HepG2 (cell line): ENCODE data around the gene APBB2. TPM values are rescaled to one million over a fixed set of nuclear protein-coding genes. Genes with fewer than 3 reads are reported as not detected.

ENCODE experiments used
- ATAC-seq: fragments of 200-7000 bp; cut with Tn5 transposase; 3 replicates; pipeline ENCODE4 v1.9.1; 2020; ENCODE audit warnings: mild to moderate bottlenecking, moderate library complexity
- BruUV-seq: library from RNA; stranded (reverse); fragments of 400-500 nt; replicated peaks from 2 replicates; lab custom pipeline; 2021; lab: Mats Ljungman, UMichigan
- CTCF ChIA-PET: fragments of 300-600 bp; formaldehyde crosslinking; extraction: SDS; loops from one replicate; lab custom pipeline; 2021; ENCODE audit warnings: low total read pairs, inconsistent platforms, low intra/inter-chr PET ratio; lab: Yijun Ruan, JAX
- POLR2A ChIA-PET: fragments of 350-600 bp; sonication (Branson Sonifier 250); formaldehyde crosslinking; loops from one replicate; lab custom pipeline; 2020; ENCODE audit warnings: antibody characterized with exemption, inconsistent platforms; lab: Yijun Ruan, JAX
- DNase-seq: peaks from one replicate; pipeline ENCODE4 v3.0.0-alpha.2; 2015; ENCODE audit warnings: low spot score
- FAIRE-seq: peaks from 3 replicates; lab custom pipeline; 2011; peaks lifted over from hg19 to GRCh38; lab: Jason Lieb, UNC
- H2AFZ ChIP-seq: one replicate; pipeline ENCODE4 v1.6.1; 2011; ENCODE audit warnings: low read length, inconsistent platforms
- H3K27ac ChIP-seq: fragments of 300-600 bp; 3 replicates; pipeline ENCODE4 v1.8.0; 2011; ENCODE audit warnings: mixed run types, mild to moderate bottlenecking, mixed read lengths, low read length, inconsistent platforms; ENCODE audit not compliant: insufficient read depth; ENCODE audit errors: extremely low read length
- H3K27me3 ChIP-seq, 2 experiments: fragments of 200-600 bp in 1 of 2; 2 replicates in 1 of 2; 3 replicates in 1 of 2; pipeline versions ENCODE4 v1.6.0 to v1.8.0; 2011; ENCODE audit warnings: low read length in 2 of 2, mild to moderate bottlenecking in 2 of 2, moderate library complexity in 2 of 2, inconsistent platforms in 1 of 2; ENCODE audit not compliant: insufficient read depth in 2 of 2, control insufficient read depth in 1 of 2
- H3K36me3 ChIP-seq, 2 experiments: fragments of 200-600 bp in 1 of 2; replicated peaks in 1 of 2; 2 replicates in 1 of 2; 3 replicates in 1 of 2; pipeline versions ENCODE4 v1.5.1 to v1.8.0; 2011; ENCODE audit warnings: low read length in 2 of 2, inconsistent platforms in 1 of 2; ENCODE audit not compliant: insufficient read depth in 2 of 2, control insufficient read depth in 1 of 2
- H3K4me1 ChIP-seq: 2 replicates; pipeline ENCODE4 v1.5.1; 2012; ENCODE audit warnings: low read length, inconsistent platforms; ENCODE audit not compliant: insufficient read depth
- H3K4me2 ChIP-seq: 2 replicates; pipeline ENCODE4 v1.6.0; 2011; ENCODE audit warnings: low read depth, low read length, inconsistent platforms
- H3K4me3 ChIP-seq, 3 experiments: fragments of 200-600 bp in 1 of 3; sonication (generic), shearing (Covaris generic) in 1 of 3; replicated peaks in 1 of 3; 2 replicates each; pipeline ENCODE4 v1.5.1; 2011 to 2016; ENCODE audit warnings: low read length in 3 of 3, inconsistent platforms in 2 of 3, low read depth in 2 of 3, mild to moderate bottlenecking in 2 of 3, control low read depth in 1 of 3, mixed read lengths in 1 of 3; ENCODE audit not compliant: insufficient read depth in 1 of 3
- H3K79me2 ChIP-seq: one replicate; pipeline ENCODE4 v1.6.1; 2011; ENCODE audit warnings: low read length, inconsistent platforms; ENCODE audit not compliant: insufficient read depth
- H3K9ac ChIP-seq: 2 replicates; pipeline ENCODE4 v1.6.0; 2011; ENCODE audit warnings: mild to moderate bottlenecking, low read depth, low read length, inconsistent platforms; ENCODE audit not compliant: insufficient read depth
- H3K9me3 ChIP-seq: 2 replicates; pipeline ENCODE4 v1.5.1; 2012; ENCODE audit warnings: mild to moderate bottlenecking, low read length
- H4K20me1 ChIP-seq: 2 replicates; pipeline ENCODE4 v1.6.0; 2011; ENCODE audit warnings: inconsistent platforms, mild to moderate bottlenecking, low read length, moderate library complexity; ENCODE audit not compliant: insufficient read depth
- FOXK2 ChIP-seq: fragments of 450-650 bp; IDR thresholded peaks from 2 replicates; pipeline ENCODE4 v1.6.1; 2016
- HNRNPK ChIP-seq: fragments of 200-400 bp; formaldehyde crosslinking; IDR thresholded peaks from 2 replicates; pipeline ENCODE4 v1.6.1; 2018; ENCODE audit warnings: low read length, low read depth, moderate library complexity, mild to moderate bottlenecking; ENCODE audit not compliant: poor library complexity, severe bottlenecking
- KDM1A ChIP-seq: IDR thresholded peaks from 2 replicates; pipeline ENCODE4 v1.6.1; 2016; ENCODE audit warnings: missing compliant biosample characterization
- KDM5A ChIP-seq: fragments of 200-600 bp; sonication (generic); IDR thresholded peaks from 2 replicates; pipeline ENCODE4 v1.7.0; 2018; ENCODE audit warnings: antibody characterized with exemption, mild to moderate bottlenecking, low read length, borderline replicate concordance
- PCBP1 ChIP-seq: fragments of 200-400 bp; formaldehyde crosslinking; IDR thresholded peaks from 2 replicates; pipeline ENCODE4 v1.6.1; 2017; ENCODE audit warnings: mild to moderate bottlenecking, low read depth, low read length, borderline replicate concordance
- SIX4 ChIP-seq: sonication (generic); formaldehyde crosslinking; IDR thresholded peaks from 2 replicates; pipeline ENCODE4 v1.4.0; 2020; ENCODE audit warnings: missing genetic modification reagents
- TEAD3 ChIP-seq: optimal IDR thresholded peaks from 2 replicates; pipeline ENCODE3; 2016; ENCODE audit warnings: borderline replicate concordance
- WGBS: methylation state at CpG from one replicate; pipeline ENCODE4 v1.1.6; 2017; ENCODE audit warnings: low lambda C conversion rate; 5-methylcytosine and 5-hydroxymethylcytosine counted together
- in situ Hi-C: cut with HindIII; loops from 2 replicates; pipeline ENCODE4 v1.10.0; 2017; ENCODE audit warnings: low pct_unique_long_range_greater_than_20kb; ENCODE audit not compliant: extremely low pct_ligation_motif_present
- intact Hi-C: fragments of 100-400 bp; cut with micrococcal nuclease; formaldehyde crosslinking; loops from one replicate; pipeline ENCODE4 v1.10.0; 2022; ENCODE audit not compliant: unreplicated experiment
- polyA plus RNA-seq, 8 experiments: library from polyadenylated mRNA; depleted of rRNA in 3 of 8; stranded (reverse) in 7 of 8; unstranded in 1 of 8; fragments of >200 nt; fragmentation: Illumina TruSeq in 4 of 8; extraction: Trizol in 4 of 8; gene quantifications; 2 replicates each; pipeline versions ENCODE4 v1.2.1 to v1.2.3, GENCODE V29; 2011 to 2016; ENCODE audit warnings: low read depth in 4 of 8, missing spikeins in 1 of 8, mixed read lengths in 1 of 8; ENCODE audit not compliant: insufficient read depth in 1 of 8
- total RNA-seq, 5 experiments: library from RNA; depleted of rRNA; stranded (reverse); fragments of >200 nt; fragmentation: Illumina TruSeq; extraction: Trizol; gene quantifications; 2 replicates each; pipeline ENCODE4 v1.2.3, GENCODE V29; 2016; ENCODE audit warnings: low read depth in 1 of 5
- TF ChIP-seq, protein P1 (sequence below): sonication (generic); formaldehyde crosslinking; IDR thresholded peaks from 2 replicates; pipeline ENCODE4 v1.4.0; 2020; ENCODE audit warnings: missing genetic modification reagents; ENCODE audit errors: not compliant biosample characterization
- TF ChIP-seq, protein P2 (sequence below): IDR thresholded peaks from 2 replicates; pipeline ENCODE4 v1.6.1; 2016; ENCODE audit warnings: low read depth, borderline replicate concordance
- TF ChIP-seq, protein P3 (sequence below): sonication (generic); formaldehyde crosslinking; IDR thresholded peaks from 2 replicates; pipeline ENCODE4 v1.5.1; 2020; ENCODE audit warnings: missing genetic modification reagents, mild to moderate bottlenecking, borderline replicate concordance
- TF ChIP-seq, protein P4 (sequence below): sonication (generic); formaldehyde crosslinking; IDR thresholded peaks from 2 replicates; pipeline ENCODE4 v1.4.0; 2020; ENCODE audit warnings: mild to moderate bottlenecking, missing genetic modification reagents

APBB2 gene
- total and polyA plus RNA-seq, 2 of the 13 experiments (the other 11 are each of a cell fraction or from before 2014, with no cell fraction given): 11.7 to 17.0 TPM

DNA sequence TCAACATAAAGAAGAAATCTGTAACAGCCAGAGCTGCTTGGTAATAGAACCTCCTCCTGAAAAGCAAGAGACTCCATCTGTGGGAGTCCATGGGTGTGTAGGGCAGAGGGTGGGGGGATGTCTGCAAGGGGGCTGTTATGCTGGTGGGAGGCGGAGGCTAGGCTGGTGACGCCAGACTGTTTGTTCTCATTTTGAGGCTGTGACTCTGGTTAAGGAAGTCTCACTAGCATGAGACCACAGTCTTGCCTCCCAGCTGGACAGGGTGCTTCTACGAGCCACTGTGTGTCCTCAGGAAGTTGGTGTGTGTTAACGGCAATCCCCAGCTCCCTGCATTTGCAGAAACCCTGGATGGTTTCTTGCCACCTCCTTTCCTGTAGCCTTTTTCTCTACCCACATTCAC lies 384.8 kb downstream of the APBB2 start (continued):
- TF ChIP-seq, protein P1, sequence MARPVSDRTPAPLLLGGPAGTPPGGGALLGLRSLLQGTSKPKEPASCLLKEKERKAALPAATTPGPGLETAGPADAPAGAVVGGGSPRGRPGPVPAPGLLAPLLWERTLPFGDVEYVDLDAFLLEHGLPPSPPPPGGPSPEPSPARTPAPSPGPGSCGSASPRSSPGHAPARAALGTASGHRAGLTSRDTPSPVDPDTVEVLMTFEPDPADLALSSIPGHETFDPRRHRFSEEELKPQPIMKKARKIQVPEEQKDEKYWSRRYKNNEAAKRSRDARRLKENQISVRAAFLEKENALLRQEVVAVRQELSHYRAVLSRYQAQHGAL: no peak
- TF ChIP-seq, protein P2, sequence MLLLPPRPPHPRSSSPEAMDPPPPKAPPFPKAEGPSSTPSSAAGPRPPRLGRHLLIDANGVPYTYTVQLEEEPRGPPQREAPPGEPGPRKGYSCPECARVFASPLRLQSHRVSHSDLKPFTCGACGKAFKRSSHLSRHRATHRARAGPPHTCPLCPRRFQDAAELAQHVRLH (CRISPR knock-in tag): no peak

DNA sequence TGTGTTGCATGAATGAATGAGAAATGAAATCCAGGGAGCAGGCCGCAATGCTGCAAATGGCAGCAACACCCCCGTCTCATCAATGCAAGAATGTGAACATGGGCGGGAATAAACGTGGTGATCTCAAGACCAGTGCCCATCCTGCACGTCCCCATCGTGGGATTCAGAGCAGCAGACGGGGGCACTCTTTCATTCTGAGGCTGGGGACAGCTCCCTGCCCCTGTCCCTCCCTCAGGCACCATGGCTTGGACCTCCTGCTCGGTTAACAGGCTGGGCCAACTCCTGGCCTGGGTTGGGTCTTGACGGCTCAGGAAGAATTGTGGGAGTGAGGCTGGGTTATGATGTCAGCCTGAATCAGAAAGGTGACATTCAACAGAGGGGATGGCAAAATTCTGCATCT lies 385.7 kb downstream of the APBB2 start:
- CTCF ChIA-PET: no interaction called here
- no peak overlapping the region for H3K27ac ChIP-seq
- no peak overlapping the region for H3K4me2 ChIP-seq
- H4K20me1 ChIP-seq: no peaks in the 10 kb centered on the region
- DNase-seq: no peak
- TF ChIP-seq FOXK2: no peak
- TF ChIP-seq KDM5A: no peak
- TF ChIP-seq, all 625 proteins: peak for 0
- H3K27me3 ChIP-seq: no peaks in the 10 kb centered on the region
- in situ Hi-C loops: no loop called here
- H3K79me2 ChIP-seq: no peaks in the 10 kb centered on the region
- peaks cover 9 to 12% of the 10 kb centered on the region in 2 experiments; a peak in 4 of 5 replicates for H3K36me3 ChIP-seq
- no peak for ATAC-seq
- no peak overlapping the region for H3K9ac ChIP-seq
- H3K4me3 ChIP-seq: no peak overlapping the region
- H2AFZ ChIP-seq: no peak overlapping the region
- FAIRE-seq: no peak
- POLR2A ChIA-PET: no interaction called here
- 0 out of 2 replicates have a peak, but pooled peaks cover 9% of the 10 kb centered on the region for H3K4me1 ChIP-seq
- intact Hi-C loops: no loop called here
- WGBS: 99% methylated on average over 8 of the region's 9 CpGs
- H3K9me3 ChIP-seq: no peaks in the 10 kb centered on the region
- no TSS peak for BruUV-seq

DNA sequence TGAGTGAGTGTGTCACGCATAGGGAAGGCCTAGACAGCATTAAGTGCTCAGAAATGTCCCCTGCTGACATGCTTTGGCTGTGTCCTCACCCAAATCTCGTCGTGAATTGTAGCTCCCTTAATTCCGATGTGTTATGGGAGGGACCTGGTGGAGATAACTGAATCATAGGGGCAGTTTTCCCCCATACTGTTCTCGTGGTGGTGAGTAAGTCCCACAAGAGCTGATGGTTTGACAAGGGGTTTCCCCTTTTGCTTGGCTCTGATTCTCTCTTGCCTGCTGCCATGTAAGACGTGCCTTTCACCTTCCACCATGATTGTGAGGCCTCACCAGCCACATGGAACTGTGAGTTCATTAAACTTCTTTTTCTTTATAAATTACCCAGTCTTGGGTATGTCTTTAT lies 386.6 kb downstream of the APBB2 start:
- CTCF ChIA-PET: no interaction called here
- H2AFZ ChIP-seq: no peak overlapping the region
- DNase-seq (no peak), ATAC-seq (no peak), FAIRE-seq (no peak)
- POLR2A ChIA-PET: no interaction called here
- no peaks in the 10 kb centered on the region for H4K20me1 ChIP-seq
- H3K27ac ChIP-seq: no peak overlapping the region
- no peaks in the 10 kb centered on the region for H3K79me2 ChIP-seq
- H3K4me3 ChIP-seq: no peak overlapping the region
- in situ Hi-C loops (no loop called here), intact Hi-C loops (no loop called here)
- BruUV-seq: no TSS peak
- H3K9me3 ChIP-seq: no peaks in the 10 kb centered on the region
- no peaks in the 10 kb centered on the region for H3K27me3 ChIP-seq
- WGBS: 95% methylated on average over 6 of the region's 6 CpGs
- H3K4me1 ChIP-seq: 0 out of 2 replicates have a peak, but pooled peaks cover 9% of the 10 kb centered on the region
- H3K36me3 ChIP-seq: peaks cover 11 to 16% of the 10 kb centered on the region in 2 experiments; a peak in 4 of 5 replicates
- no peak overlapping the region for H3K4me2 ChIP-seq
- H3K9ac ChIP-seq: no peak overlapping the region
- TF ChIP-seq, protein P3, sequence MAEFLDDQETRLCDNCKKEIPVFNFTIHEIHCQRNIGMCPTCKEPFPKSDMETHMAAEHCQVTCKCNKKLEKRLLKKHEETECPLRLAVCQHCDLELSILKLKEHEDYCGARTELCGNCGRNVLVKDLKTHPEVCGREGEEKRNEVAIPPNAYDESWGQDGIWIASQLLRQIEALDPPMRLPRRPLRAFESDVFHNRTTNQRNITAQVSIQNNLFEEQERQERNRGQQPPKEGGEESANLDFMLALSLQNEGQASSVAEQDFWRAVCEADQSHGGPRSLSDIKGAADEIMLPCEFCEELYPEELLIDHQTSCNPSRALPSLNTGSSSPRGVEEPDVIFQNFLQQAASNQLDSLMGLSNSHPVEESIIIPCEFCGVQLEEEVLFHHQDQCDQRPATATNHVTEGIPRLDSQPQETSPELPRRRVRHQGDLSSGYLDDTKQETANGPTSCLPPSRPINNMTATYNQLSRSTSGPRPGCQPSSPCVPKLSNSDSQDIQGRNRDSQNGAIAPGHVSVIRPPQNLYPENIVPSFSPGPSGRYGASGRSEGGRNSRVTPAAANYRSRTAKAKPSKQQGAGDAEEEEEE (CRISPR knock-in tag): no peak
- TF ChIP-seq HNRNPK: no peak
- no peak for TF ChIP-seq PCBP1
- no peak for TF ChIP-seq TEAD3 (CRISPR knock-in tag)
- no peak for TF ChIP-seq KDM1A
- TF ChIP-seq, protein P4, sequence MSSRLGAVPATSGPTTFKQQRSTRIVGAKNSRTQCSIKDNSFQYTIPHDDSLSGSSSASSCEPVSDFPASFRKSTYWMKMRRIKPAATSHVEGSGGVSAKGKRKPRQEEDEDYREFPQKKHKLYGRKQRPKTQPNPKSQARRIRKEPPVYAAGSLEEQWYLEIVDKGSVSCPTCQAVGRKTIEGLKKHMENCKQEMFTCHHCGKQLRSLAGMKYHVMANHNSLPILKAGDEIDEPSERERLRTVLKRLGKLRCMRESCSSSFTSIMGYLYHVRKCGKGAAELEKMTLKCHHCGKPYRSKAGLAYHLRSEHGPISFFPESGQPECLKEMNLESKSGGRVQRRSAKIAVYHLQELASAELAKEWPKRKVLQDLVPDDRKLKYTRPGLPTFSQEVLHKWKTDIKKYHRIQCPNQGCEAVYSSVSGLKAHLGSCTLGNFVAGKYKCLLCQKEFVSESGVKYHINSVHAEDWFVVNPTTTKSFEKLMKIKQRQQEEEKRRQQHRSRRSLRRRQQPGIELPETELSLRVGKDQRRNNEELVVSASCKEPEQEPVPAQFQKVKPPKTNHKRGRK (CRISPR knock-in tag): no peak
- TF ChIP-seq SIX4 (CRISPR knock-in tag): no peak
